SHP77 (cell line): ENCODE results near the gene WWC2.
"Not testable (repeated sequence)": the region's sequence is repeated elsewhere in the genome, so short reads cannot be mapped to it uniquely, and the experiment has no call there.

ENCODE experiments used
- DNase-seq, 2 experiments: peaks; one replicate each; lab custom pipeline; 2025; lab: John Stamatoyannopoulos, UW

The WWC2 gene

GRCh38 chr4:183142571-183143550, 43.8 kb downstream of the WWC2 start:
- no peak for DNase-seq

DNA sequence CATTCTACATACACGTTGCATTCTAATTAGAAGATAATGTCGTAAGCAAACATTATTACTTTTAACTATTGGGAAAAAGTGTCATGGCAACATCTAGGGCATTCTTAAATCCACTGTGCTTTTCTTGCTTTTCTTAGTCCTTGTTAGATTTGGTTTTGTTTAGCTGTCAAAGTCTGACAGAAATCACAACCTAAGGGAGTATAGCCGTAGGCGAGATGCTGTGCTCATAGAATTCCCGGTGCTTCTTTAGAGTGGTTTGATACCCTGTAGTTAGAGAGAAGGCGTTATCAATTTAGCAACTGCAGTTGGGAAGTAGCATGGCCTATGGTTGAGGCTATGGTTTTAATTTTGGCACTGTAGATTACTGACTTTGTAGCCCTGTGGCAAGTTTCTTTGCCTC, 45.7 kb downstream of the WWC2 start:
- DNase-seq = no peak

DNA sequence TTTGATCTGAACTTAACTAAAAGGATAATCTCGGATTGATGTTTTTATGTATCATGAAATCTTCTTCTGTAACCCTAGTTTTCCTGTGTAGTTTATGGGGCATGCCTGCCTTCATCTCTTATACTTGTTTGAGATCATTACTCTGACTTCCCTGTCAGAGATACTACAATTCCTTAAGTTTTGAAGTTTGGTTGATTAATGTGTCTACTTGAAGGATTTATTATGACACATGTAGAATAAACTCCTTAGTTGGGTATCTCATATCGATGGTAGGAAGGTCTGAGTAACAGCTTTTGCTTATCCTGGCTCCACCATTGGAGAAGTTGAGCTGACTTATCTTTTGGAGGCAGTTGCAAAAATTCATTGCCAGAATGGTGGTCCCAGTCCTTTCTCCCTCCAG, 46.7 kb downstream of the WWC2 start:
- no peak for DNase-seq

DNA sequence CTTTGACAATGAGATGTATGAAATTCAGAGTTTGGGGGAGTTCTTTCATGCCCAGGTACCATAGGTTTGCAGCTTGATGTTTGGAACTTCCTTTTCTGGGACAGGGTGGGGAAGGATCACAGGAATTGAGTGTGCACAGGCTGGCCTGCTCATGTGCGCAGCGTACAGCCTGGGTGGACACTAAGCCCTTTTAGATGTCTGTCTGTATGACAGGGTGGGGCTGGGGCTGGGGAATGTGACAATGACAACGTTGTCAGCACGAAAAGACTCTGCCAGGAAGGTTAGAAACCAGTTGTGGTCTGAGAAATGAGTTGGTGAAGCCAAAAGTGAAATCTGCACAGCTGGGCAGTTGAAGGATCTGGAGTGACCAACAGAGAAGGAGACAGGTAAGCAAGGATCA, 47.4 kb downstream of the WWC2 start:
- no peak for DNase-seq

GRCh38 chr4:183147196-183147595, 48.1 kb downstream of the WWC2 start:
- no peak for DNase-seq

DNA sequence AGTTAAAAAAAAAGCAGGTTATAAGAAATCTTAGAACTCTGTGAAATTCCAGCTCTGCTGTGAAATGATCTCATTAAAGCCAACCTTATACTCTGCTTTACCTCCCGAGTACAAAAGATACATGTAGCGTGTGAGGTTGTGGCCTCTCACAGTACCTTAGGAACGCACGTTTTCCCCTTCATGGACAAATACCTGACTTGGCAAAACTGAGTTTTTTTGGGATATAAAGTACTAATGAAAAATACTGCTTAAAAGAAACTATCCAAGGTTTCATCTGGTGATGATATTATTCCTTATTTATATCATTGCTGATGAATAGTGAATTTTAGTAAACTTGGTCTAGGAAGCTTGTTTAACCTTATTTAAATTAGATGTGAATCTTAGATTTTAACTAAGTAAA, 48.9 kb downstream of the WWC2 start:
- DNase-seq = no peak

GRCh38 chr4:183149616-183150539, 50.8 kb downstream of the WWC2 start:
- DNase-seq = no peak

DNA sequence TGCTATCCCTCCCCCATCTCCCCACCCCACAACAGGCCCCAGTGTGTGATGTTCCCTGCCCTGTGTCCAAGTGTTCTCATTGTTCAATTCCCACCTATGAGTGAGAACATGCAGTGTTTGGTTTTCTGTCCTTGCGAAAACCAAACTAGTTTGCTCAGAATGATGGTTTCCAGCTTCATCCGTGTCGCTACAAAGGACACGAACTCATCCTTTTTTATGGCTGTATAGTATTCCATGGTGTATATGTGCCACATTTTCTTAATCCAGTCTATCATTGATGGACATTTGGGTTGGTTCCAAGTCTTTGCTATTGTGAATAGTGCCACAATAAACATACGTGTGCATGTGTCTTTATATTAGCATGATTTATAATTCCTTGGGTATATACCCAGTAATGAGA, 51.6 kb downstream of the WWC2 start:
- DNase-seq = not testable (repeated sequence)

- DNase-seq = not testable (repeated sequence)
These were observed 53.2 kb downstream of the WWC2 start for GRCh38 chr4:183152232-183152631.

GRCh38 chr4:183153190-183153916, 54.3 kb downstream of the WWC2 start:
- no peak for DNase-seq

GRCh38 chr4:183154701-183155391, 55.8 kb downstream of the WWC2 start:
- DNase-seq = no peak

- DNase-seq = no peak
These were observed 56.6 kb downstream of the WWC2 start for GRCh38 chr4:183155450-183156184.

DNA sequence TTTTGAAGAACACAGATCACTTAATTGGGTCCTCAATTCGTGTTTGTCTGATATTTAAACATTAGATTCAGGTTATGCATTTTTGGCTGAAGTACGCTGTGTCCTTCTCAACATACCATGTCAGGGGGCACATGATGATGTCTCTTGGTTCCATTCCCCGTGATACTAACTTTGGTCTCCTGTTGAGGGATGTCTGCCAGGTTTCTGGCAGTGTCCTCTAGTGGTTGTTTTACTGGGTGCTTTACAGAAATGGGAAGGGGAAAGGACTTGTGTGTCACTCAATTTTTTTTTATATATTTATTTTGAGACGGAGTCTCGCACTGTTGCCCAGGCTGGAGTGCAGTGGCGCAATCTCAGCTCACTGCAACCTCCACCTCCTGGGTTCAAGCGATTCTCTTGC, 58.2 kb downstream of the WWC2 start:
- DNase-seq = no peak

GRCh38 chr4:183158062-183158461, 59.0 kb downstream of the WWC2 start:
- DNase-seq = no peak

GRCh38 chr4:183161630-183162029, 62.6 kb downstream of the WWC2 start:
- DNase-seq = no peak

DNA sequence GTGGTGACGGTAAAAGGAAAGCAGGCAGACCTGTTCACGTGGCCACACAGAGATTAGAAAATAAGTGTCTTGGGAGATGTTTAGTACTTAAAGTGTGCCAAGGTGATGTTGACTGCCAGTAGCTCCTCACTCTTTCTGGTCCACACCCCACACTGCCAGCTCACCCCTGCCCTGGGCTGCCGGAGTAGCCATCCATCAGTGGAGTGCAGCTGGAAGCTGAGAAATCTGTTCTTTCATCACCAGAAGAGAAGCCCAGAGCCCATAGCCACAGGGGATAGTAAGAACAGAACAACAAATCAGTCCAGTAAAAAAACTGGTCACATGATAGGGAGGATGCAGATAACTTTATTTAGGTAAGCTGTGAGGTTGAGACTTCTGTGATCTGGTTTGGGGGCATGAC, 64.1 kb downstream of the WWC2 start:
- DNase-seq = no peak

GRCh38 chr4:183164963-183165362, 65.9 kb downstream of the WWC2 start:
- DNase-seq = no peak

GRCh38 chr4:183165376-183165775, 66.3 kb downstream of the WWC2 start:
- no peak for DNase-seq

- DNase-seq = no peak
These were observed 71.8 kb downstream of the WWC2 start for GRCh38 chr4:183170894-183171293.

GRCh38 chr4:183171484-183172267, 72.6 kb downstream of the WWC2 start:
- no peak for DNase-seq
